Tibial nerve (tissue), 4 donors: Measurements from ENCODE around the gene MME. TPM values are rescaled to one million over a fixed set of nuclear protein-coding genes. Genes with fewer than 3 reads are reported as not detected.
"Not testable (repeated sequence)": the region's sequence is repeated elsewhere in the genome, so short reads cannot be mapped to it uniquely, and the experiment has no call there.

Source experiments
- DNase-seq, 2 donors: peaks; one replicate each; pipeline ENCODE4 v3.0.0-alpha.2; 2019; ENCODE audit warnings: low spot score in 2 of 2
- H3K27ac ChIP-seq, 4 donors: fragments of 200-600 bp; sonication (generic) in 3 of 4; one replicate each; pipeline ENCODE4 v1.5.1; 2017 to 2019; ENCODE audit warnings: mild to moderate bottlenecking in 1 of 4
- H3K27me3 ChIP-seq, 2 donors: fragments of 200-600 bp; sonication (generic) in 1 of 2; one replicate each; pipeline versions ENCODE4 v1.5.1 to v1.6.0; 2017 to 2019
- H3K36me3 ChIP-seq, 3 donors: fragments of 200-600 bp; sonication (generic); one replicate each; pipeline ENCODE4 v1.5.1; 2018 to 2019
- H3K4me1 ChIP-seq, 4 donors: fragments of 200-600 bp; sonication (generic) in 3 of 4; one replicate each; pipeline ENCODE4 v1.5.1; 2017 to 2019
- H3K4me3 ChIP-seq, 4 donors: fragments of 200-600 bp; sonication (generic) in 3 of 4; one replicate each; pipeline ENCODE4 v1.5.1; 2017 to 2019; ENCODE audit warnings: mild to moderate bottlenecking in 1 of 4, moderate library complexity in 1 of 4
- H3K9me3 ChIP-seq, 4 donors: fragments of 200-600 bp; sonication (generic) in 3 of 4; one replicate each; pipeline ENCODE4 v1.5.1; 2017 to 2019
- CTCF ChIP-seq, 5 experiments: fragments of 200-600 bp in 3 of 5; fragments of 450-650 bp in 2 of 5; sonication (generic) in 3 of 5; IDR thresholded peaks; one replicate each; pipeline ENCODE4 v1.5.1; 2016 to 2019; ENCODE audit warnings: antibody characterized with exemption in 5 of 5, mild to moderate bottlenecking in 3 of 5, moderate library complexity in 2 of 5
- EP300 ChIP-seq, 2 donors: sonication (generic); formaldehyde crosslinking; IDR thresholded peaks; one replicate each; pipeline ENCODE4 v1.6.1; 2017; ENCODE audit warnings: antibody characterized with exemption in 2 of 2, mild to moderate bottlenecking in 1 of 2
- POLR2A ChIP-seq, 2 donors: fragments of 450-650 bp; IDR thresholded peaks; one replicate each; pipeline ENCODE4 v1.6.1; 2017; ENCODE audit warnings: antibody characterized with exemption in 2 of 2, mild to moderate bottlenecking in 2 of 2, moderate library complexity in 2 of 2
- WGBS, 2 donors: methylation state at CpG; one replicate each; pipeline ENCODE4 v1.1.5; 2018; 5-methylcytosine and 5-hydroxymethylcytosine counted together
- total RNA-seq, 4 donors: library from RNA; depleted of rRNA; stranded (reverse); fragments of >200 nt; gene quantifications; one replicate each; pipeline ENCODE4 v1.1.0, GENCODE V29; 2016

Gene MME
- total RNA-seq, 4 donors from 2014 or later: 47.7 to 127 (median 112) TPM

GRCh38 chr3:155130001-155130400 is 49.9 kb downstream of the MME start:
- H3K4me1 ChIP-seq: no peaks in the 10 kb centered on the region
- TF ChIP-seq POLR2A (IDR thresholded peaks at IDR 0.05) (no peak), EP300 (IDR thresholded peaks at IDR 0.05) (no peak), CTCF (IDR thresholded peaks at IDR 0.05) (no peak)
- H3K9me3 ChIP-seq: peaks cover 0 to under 1% (median 0%) of the 10 kb centered on the region in 4 donors
- H3K27me3 ChIP-seq: no peaks in the 10 kb centered on the region
- H3K27ac ChIP-seq: no peak overlapping the region
- no peak overlapping the region for H3K4me3 ChIP-seq
- no peaks in the 10 kb centered on the region for H3K36me3 ChIP-seq
- no peak for DNase-seq

GRCh38 chr3:155131104-155131503 is 51.0 kb downstream of the MME start:
- Histone ChIP-seq H3K27ac (no peak overlapping the region), H3K27me3 (no peaks in the 10 kb centered on the region), H3K4me3 (no peak overlapping the region), H3K4me1 (no peaks in the 10 kb centered on the region), H3K36me3 (no peaks in the 10 kb centered on the region), H3K9me3 (peaks cover 0 to 6% (median 0%) of the 10 kb centered on the region in 4 donors)
- no peak for DNase-seq
- TF ChIP-seq EP300 (IDR thresholded peaks at IDR 0.05): no peak
- no peak for TF ChIP-seq CTCF (IDR thresholded peaks at IDR 0.05)
- no peak for TF ChIP-seq POLR2A (IDR thresholded peaks at IDR 0.05)
- WGBS, 2 donors: 70 to 71% methylated on average over 4 of the region's 4 CpGs

GRCh38 chr3:155134311-155134710 is 54.2 kb downstream of the MME start:
- not testable (repeated sequence) for H3K27ac ChIP-seq, H3K9me3 ChIP-seq, H3K4me1 ChIP-seq, H3K27me3 ChIP-seq, H3K4me3 ChIP-seq, H3K36me3 ChIP-seq, DNase-seq
- WGBS, 2 donors: 61 to 65% methylated on average over 1 of the region's 1 CpG

- no peaks in the 10 kb centered on the region for H3K36me3 ChIP-seq
- no peak overlapping the region for H3K27ac ChIP-seq
- no peaks in the 10 kb centered on the region for H3K27me3 ChIP-seq
- no peak for DNase-seq
- H3K4me1 ChIP-seq: no peaks in the 10 kb centered on the region
- no peak overlapping the region for H3K4me3 ChIP-seq
- H3K9me3 ChIP-seq: peaks cover 0 to 6% (median 0%) of the 10 kb centered on the region in 4 donors
- TF ChIP-seq CTCF (IDR thresholded peaks at IDR 0.05) (no peak), POLR2A (IDR thresholded peaks at IDR 0.05) (no peak), EP300 (IDR thresholded peaks at IDR 0.05) (no peak)
Observed at GRCh38 chr3:155135003-155135402, 54.9 kb downstream of the MME start.

- 67 to 77% methylated on average over 4 of the region's 4 CpGs for WGBS, 2 donors
- H3K9me3 ChIP-seq: peaks cover 0 to 6% (median 0%) of the 10 kb centered on the region in 4 donors
- H3K27ac ChIP-seq: no peak overlapping the region
- TF ChIP-seq EP300 (IDR thresholded peaks at IDR 0.05) (no peak), POLR2A (IDR thresholded peaks at IDR 0.05) (no peak)
- H3K27me3 ChIP-seq: no peaks in the 10 kb centered on the region
- H3K36me3 ChIP-seq: no peaks in the 10 kb centered on the region
- H3K4me1 ChIP-seq: no peaks in the 10 kb centered on the region
- DNase-seq: no peak
- H3K4me3 ChIP-seq: no peak overlapping the region
Observed at GRCh38 chr3:155138677-155139076, 58.6 kb downstream of the MME start.

GRCh38 chr3:155147588-155147987 is 67.5 kb downstream of the MME start:
- TF ChIP-seq POLR2A (IDR thresholded peaks at IDR 0.05) (no peak), CTCF (IDR thresholded peaks at IDR 0.05) (no peak), EP300 (IDR thresholded peaks at IDR 0.05) (no peak)

More at GRCh38 chr3:155147588-155147987, 67.5 kb downstream of the MME start:
- Histone ChIP-seq H3K36me3 (no peaks in the 10 kb centered on the region), H3K4me3 (no peak overlapping the region), H3K4me1 (no peaks in the 10 kb centered on the region), H3K27ac (no peak overlapping the region), H3K27me3 (no peaks in the 10 kb centered on the region), H3K9me3 (no peaks in the 10 kb centered on the region)
- 63 to 89% methylated on average over 1 of the region's 1 CpG for WGBS, 2 donors
- no peak for DNase-seq
